SK-N-SH (cell line): ENCODE data around the gene MISFA. TPM values are rescaled to one million over a fixed set of nuclear protein-coding genes. Genes with fewer than 3 reads are reported as not detected.

ENCODE experiments used
- CTCF ChIA-PET: fragments of 300-600, 350-600 bp; formaldehyde crosslinking; extraction: SDS; loops from one replicate; lab custom pipeline; 2021; lab: Yijun Ruan, JAX
- POLR2A ChIA-PET: fragments of 350-600 bp; sonication (Branson Sonifier 250); formaldehyde crosslinking; extraction: SDS; loops from one replicate; lab custom pipeline; 2020; ENCODE audit warnings: antibody characterized with exemption, inconsistent platforms; lab: Yijun Ruan, JAX
- DNase-seq: peaks from one replicate; pipeline ENCODE4 v3.0.0; 2012
- H2AFZ ChIP-seq: fragments of 200-600 bp; sonication (generic); 2 replicates; pipeline ENCODE4 v1.8.1; 2016; ENCODE audit warnings: antibody characterized with exemption, mild to moderate bottlenecking, low read depth
- H3F3A ChIP-seq: fragments of 200-600 bp; sonication (generic); replicated peaks from 2 replicates; pipeline ENCODE3; 2016; ENCODE audit warnings: antibody characterized with exemption, mild to moderate bottlenecking; ENCODE audit not compliant: insufficient read depth
- H3K27ac ChIP-seq, 2 experiments: fragments of 200-500 bp in 1 of 2; fragments of 200-600 bp in 1 of 2; sonication (Bioruptor generic) in 1 of 2; sonication (generic), shearing (Covaris generic) in 1 of 2; 2 replicates each; pipeline versions ENCODE4 v1.5.1 to v1.6.1; 2014 to 2016; ENCODE audit warnings: low read depth in 2 of 2, inconsistent platforms in 1 of 2, low read length in 1 of 2, mild to moderate bottlenecking in 1 of 2, mixed read lengths in 1 of 2
- H3K27me3 ChIP-seq: fragments of 200-600 bp; sonication (generic), shearing (Covaris generic); 2 replicates; pipeline ENCODE4 v1.6.1; 2016; ENCODE audit warnings: mixed run types; ENCODE audit not compliant: insufficient read depth
- H3K36me3 ChIP-seq, 2 experiments: fragments of 200-500 bp in 1 of 2; fragments of 200-600 bp in 1 of 2; sonication (Bioruptor generic) in 1 of 2; sonication (generic) in 1 of 2; replicated peaks in 1 of 2; 2 replicates each; pipeline versions ENCODE3 to v1.5.1; 2014 to 2016; ENCODE audit warnings: low read length in 1 of 2, mild to moderate bottlenecking in 1 of 2; ENCODE audit not compliant: insufficient read depth in 2 of 2, control insufficient read depth in 1 of 2
- H3K4me1 ChIP-seq, 2 experiments: fragments of 200-500 bp in 1 of 2; fragments of 200-600 bp in 1 of 2; sonication (Bioruptor generic) in 1 of 2; sonication (generic), shearing (Covaris generic) in 1 of 2; 2 replicates each; pipeline versions ENCODE4 v1.5.1 to v1.6.1; 2014 to 2016; ENCODE audit warnings: low read depth in 1 of 2, low read length in 1 of 2, mixed run types in 1 of 2; ENCODE audit not compliant: insufficient read depth in 2 of 2, control insufficient read depth in 1 of 2
- H3K4me2 ChIP-seq: fragments of 200-600 bp; sonication (generic), shearing (Covaris generic); 2 replicates; pipeline ENCODE4 v1.6.1; 2017; ENCODE audit warnings: mixed run types
- H3K4me3 ChIP-seq, 2 experiments: fragments of 200-500 bp in 1 of 2; fragments of 200-600 bp in 1 of 2; sonication (Bioruptor generic) in 1 of 2; sonication (generic), shearing (Covaris generic) in 1 of 2; 2 replicates each; pipeline versions ENCODE4 v1.5.1 to v1.8.1; 2014 to 2016; ENCODE audit warnings: low read depth in 2 of 2, inconsistent platforms in 1 of 2, low read length in 1 of 2, mild to moderate bottlenecking in 1 of 2, mixed read lengths in 1 of 2, moderate library complexity in 1 of 2
- H3K79me2 ChIP-seq: fragments of 200-600 bp; sonication (generic); 2 replicates; pipeline ENCODE4 v1.8.1; 2017; ENCODE audit warnings: mild to moderate bottlenecking; ENCODE audit not compliant: insufficient read depth
- H3K9ac ChIP-seq: fragments of 200-600 bp; sonication (generic); 2 replicates; pipeline ENCODE4 v1.6.1; 2017; ENCODE audit warnings: mixed run types
- H3K9me2 ChIP-seq: fragments of 200-600 bp; sonication (generic); 2 replicates; pipeline ENCODE4 v1.6.1; 2017; ENCODE audit warnings: mixed run types
- H3K9me3 ChIP-seq: fragments of 200-600 bp; sonication (generic); 2 replicates; pipeline ENCODE4 v1.6.1; 2017; ENCODE audit warnings: mixed run types, mild to moderate bottlenecking, moderate library complexity
- H4K20me1 ChIP-seq: fragments of 200-600 bp; sonication (generic); 2 replicates; pipeline ENCODE4 v1.6.1; 2017; ENCODE audit warnings: mild to moderate bottlenecking, mixed run types; ENCODE audit not compliant: insufficient read depth
- EP300 ChIP-seq, 2 experiments: IDR thresholded peaks; 2 replicates each; pipeline versions ENCODE4 v1.4.0 to v1.6.1; 2012; ENCODE audit warnings: borderline replicate concordance in 1 of 2, low read depth in 1 of 2, low read length in 1 of 2
- EZH2phosphoT487 ChIP-seq: fragments of 200-600 bp; sonication (generic); IDR thresholded peaks from 2 replicates; pipeline ENCODE4 v1.6.1; 2017; ENCODE audit warnings: low read depth, mixed run types, mild to moderate bottlenecking, antibody characterized with exemption, moderate library complexity, borderline replicate concordance
- FOSL2 ChIP-seq: IDR thresholded peaks from 2 replicates; pipeline ENCODE4 v1.4.0; 2012; ENCODE audit warnings: low read depth, mild to moderate bottlenecking, moderate library complexity, borderline replicate concordance
- FOXM1 ChIP-seq: IDR thresholded peaks from 2 replicates; pipeline ENCODE4 v1.4.0; 2012; ENCODE audit warnings: low read depth, mild to moderate bottlenecking
- JUND ChIP-seq: IDR thresholded peaks from 2 replicates; pipeline ENCODE4 v1.4.0; 2012
- MXI1 ChIP-seq: IDR thresholded peaks from 2 replicates; pipeline ENCODE4 v1.6.1; 2012; ENCODE audit warnings: mild to moderate bottlenecking, low read depth, low read length, improper control_type of control experiment
- NFIC ChIP-seq: IDR thresholded peaks from 2 replicates; pipeline ENCODE4 v1.4.0; 2012; ENCODE audit warnings: borderline replicate concordance
- NRF1 ChIP-seq: IDR thresholded peaks from 2 replicates; pipeline ENCODE4 v1.6.1; 2012; ENCODE audit warnings: low read depth, mild to moderate bottlenecking, low read length
- POLR2AphosphoS5 ChIP-seq: IDR thresholded peaks from 2 replicates; pipeline ENCODE4 v1.6.1; 2012; ENCODE audit warnings: low read depth, low read length
- RCOR1 ChIP-seq: fragments of 150-350 bp; IDR thresholded peaks from 2 replicates; pipeline ENCODE4 v1.6.1; 2017; ENCODE audit warnings: antibody characterized with exemption, low read length
- RXRA ChIP-seq: IDR thresholded peaks from 2 replicates; pipeline ENCODE4 v1.4.0; 2012; ENCODE audit warnings: low read depth, mild to moderate bottlenecking, borderline replicate concordance
- SIN3A ChIP-seq: IDR thresholded peaks from 2 replicates; pipeline ENCODE4 v1.6.1; 2012; ENCODE audit warnings: low read depth, mild to moderate bottlenecking, low read length, moderate library complexity, borderline replicate concordance
- TAF1 ChIP-seq: IDR thresholded peaks from 2 replicates; pipeline ENCODE4 v1.6.1; 2012; ENCODE audit warnings: low read depth, mild to moderate bottlenecking, low read length, moderate library complexity, borderline replicate concordance
- TEAD4 ChIP-seq: IDR thresholded peaks from 2 replicates; pipeline ENCODE4 v1.4.0; 2012; ENCODE audit warnings: mild to moderate bottlenecking, borderline replicate concordance; ENCODE audit not compliant: insufficient read depth
- WGBS: methylation state at CpG from one replicate; pipeline ENCODE4 v1.1.6; 2017; ENCODE audit warnings: low lambda C conversion rate; 5-methylcytosine and 5-hydroxymethylcytosine counted together
- polyA plus RNA-seq, 3 experiments: library from polyadenylated mRNA; depleted of rRNA; stranded (reverse); fragments of >200 nt; gene quantifications; 2 replicates each; pipeline ENCODE4 v1.2.3, GENCODE V29; 2012
- TF ChIP-seq, protein P1 (sequence below): IDR thresholded peaks from 2 replicates; pipeline ENCODE4 v1.4.0; 2012; ENCODE audit warnings: low read depth, borderline replicate concordance
- TF ChIP-seq, protein P2 (sequence below): IDR thresholded peaks from 2 replicates; pipeline ENCODE4 v1.6.1; 2012; ENCODE audit warnings: mild to moderate bottlenecking, low read depth, low read length, moderate library complexity
- TF ChIP-seq, protein P3 (sequence below): IDR thresholded peaks from 2 replicates; pipeline ENCODE4; 2012

Gene MISFA
- polyA plus RNA-seq, 1 of the 3 experiments (the other 2 are of a cell fraction), result 2.4 TPM

DNA sequence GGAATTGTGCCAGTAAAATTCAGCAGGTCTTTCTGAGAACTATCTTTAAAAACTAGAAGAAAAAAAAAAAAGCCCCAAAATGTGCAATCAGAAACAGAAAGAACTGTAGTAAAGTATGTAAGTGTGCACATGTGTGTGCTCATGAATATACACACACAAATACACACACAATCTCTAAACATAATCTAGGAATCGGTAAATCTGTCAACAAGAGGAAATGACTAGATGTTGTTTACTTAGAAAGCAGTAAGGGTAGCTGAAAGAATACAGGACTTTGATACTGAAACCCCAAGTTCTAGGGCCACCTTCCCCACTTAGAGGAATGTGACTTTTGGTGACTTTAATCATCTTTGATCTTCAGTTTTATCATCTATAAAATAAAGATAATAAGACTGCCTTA lies 24.2 kb upstream of the MISFA start:
- POLR2A ChIA-PET, result no interaction called here
- TF ChIP-seq, protein P1, sequence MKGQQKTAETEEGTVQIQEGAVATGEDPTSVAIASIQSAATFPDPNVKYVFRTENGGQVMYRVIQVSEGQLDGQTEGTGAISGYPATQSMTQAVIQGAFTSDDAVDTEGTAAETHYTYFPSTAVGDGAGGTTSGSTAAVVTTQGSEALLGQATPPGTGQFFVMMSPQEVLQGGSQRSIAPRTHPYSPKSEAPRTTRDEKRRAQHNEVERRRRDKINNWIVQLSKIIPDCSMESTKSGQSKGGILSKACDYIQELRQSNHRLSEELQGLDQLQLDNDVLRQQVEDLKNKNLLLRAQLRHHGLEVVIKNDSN, result no peak
- TF ChIP-seq RXRA, result no peak
- TF ChIP-seq JUND, result no peak
- TF ChIP-seq, protein P2, sequence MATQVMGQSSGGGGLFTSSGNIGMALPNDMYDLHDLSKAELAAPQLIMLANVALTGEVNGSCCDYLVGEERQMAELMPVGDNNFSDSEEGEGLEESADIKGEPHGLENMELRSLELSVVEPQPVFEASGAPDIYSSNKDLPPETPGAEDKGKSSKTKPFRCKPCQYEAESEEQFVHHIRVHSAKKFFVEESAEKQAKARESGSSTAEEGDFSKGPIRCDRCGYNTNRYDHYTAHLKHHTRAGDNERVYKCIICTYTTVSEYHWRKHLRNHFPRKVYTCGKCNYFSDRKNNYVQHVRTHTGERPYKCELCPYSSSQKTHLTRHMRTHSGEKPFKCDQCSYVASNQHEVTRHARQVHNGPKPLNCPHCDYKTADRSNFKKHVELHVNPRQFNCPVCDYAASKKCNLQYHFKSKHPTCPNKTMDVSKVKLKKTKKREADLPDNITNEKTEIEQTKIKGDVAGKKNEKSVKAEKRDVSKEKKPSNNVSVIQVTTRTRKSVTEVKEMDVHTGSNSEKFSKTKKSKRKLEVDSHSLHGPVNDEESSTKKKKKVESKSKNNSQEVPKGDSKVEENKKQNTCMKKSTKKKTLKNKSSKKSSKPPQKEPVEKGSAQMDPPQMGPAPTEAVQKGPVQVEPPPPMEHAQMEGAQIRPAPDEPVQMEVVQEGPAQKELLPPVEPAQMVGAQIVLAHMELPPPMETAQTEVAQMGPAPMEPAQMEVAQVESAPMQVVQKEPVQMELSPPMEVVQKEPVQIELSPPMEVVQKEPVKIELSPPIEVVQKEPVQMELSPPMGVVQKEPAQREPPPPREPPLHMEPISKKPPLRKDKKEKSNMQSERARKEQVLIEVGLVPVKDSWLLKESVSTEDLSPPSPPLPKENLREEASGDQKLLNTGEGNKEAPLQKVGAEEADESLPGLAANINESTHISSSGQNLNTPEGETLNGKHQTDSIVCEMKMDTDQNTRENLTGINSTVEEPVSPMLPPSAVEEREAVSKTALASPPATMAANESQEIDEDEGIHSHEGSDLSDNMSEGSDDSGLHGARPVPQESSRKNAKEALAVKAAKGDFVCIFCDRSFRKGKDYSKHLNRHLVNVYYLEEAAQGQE, result no peak
- no peak for TF ChIP-seq EZH2phosphoT487
- TF ChIP-seq FOXM1, result no peak
- TF ChIP-seq POLR2AphosphoS5, result no peak
- no peak for TF ChIP-seq FOSL2
- TF ChIP-seq NFIC, result no peak
- no peak for TF ChIP-seq MXI1
- no peak for TF ChIP-seq NRF1
- TF ChIP-seq TEAD4, result no peak
- TF ChIP-seq, protein P3, sequence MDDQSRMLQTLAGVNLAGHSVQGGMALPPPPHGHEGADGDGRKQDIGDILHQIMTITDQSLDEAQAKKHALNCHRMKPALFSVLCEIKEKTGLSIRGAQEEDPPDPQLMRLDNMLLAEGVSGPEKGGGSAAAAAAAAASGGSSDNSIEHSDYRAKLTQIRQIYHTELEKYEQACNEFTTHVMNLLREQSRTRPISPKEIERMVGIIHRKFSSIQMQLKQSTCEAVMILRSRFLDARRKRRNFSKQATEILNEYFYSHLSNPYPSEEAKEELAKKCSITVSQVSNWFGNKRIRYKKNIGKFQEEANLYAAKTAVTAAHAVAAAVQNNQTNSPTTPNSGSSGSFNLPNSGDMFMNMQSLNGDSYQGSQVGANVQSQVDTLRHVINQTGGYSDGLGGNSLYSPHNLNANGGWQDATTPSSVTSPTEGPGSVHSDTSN, result no peak
- no peak for TF ChIP-seq SIN3A
- TF ChIP-seq EP300 (IDR thresholded peaks at IDR 0.05; ENCODE audit: borderline replicate concordance in 1 of 2, low read depth in 1 of 2, low read length in 1 of 2), result no peak
- no peak for TF ChIP-seq RCOR1
- TF ChIP-seq TAF1, result no peak
- DNase-seq, result no peak
- no peaks in the 10 kb centered on the region for H3K4me1 ChIP-seq
- no peaks in the 10 kb centered on the region for H4K20me1 ChIP-seq
- H3K9me3 ChIP-seq, result no peaks in the 10 kb centered on the region
- H3K4me3 ChIP-seq, result no peak overlapping the region
- no peaks in the 10 kb centered on the region for H3K27me3 ChIP-seq
- CTCF ChIA-PET, result no interaction called here
- no peak overlapping the region for H3K27ac ChIP-seq
- no peak overlapping the region for H3K4me2 ChIP-seq
- no peak overlapping the region for H2AFZ ChIP-seq
- H3K36me3 ChIP-seq, result peaks cover 29 to 51% of the 10 kb centered on the region in 2 experiments
- H3K9me2 ChIP-seq, result no peaks in the 10 kb centered on the region
- H3K79me2 ChIP-seq, result peaks cover 2% of the 10 kb centered on the region
- peaks cover 2% of the 10 kb centered on the region for H3F3A ChIP-seq
- no peak overlapping the region for H3K9ac ChIP-seq
- WGBS, result 69% methylated on average over 1 of the region's 1 CpG
